ENCODE data around the gene WDR72. TPM values are rescaled to one million over a fixed set of nuclear protein-coding genes. Genes with fewer than 3 reads are reported as not detected.

The WDR72 gene
- polyA plus RNA-seq, 1 donor from 2014 or later: 0.05 TPM

- TF ChIP-seq EP300 (conservative IDR thresholded peaks at IDR 0.05; ENCODE audit: poor library complexity, severe bottlenecking): no peak
- TF ChIP-seq MXI1 (conservative IDR thresholded peaks at IDR 0.05; ENCODE audit: poor library complexity, severe bottlenecking): no peak
- TF ChIP-seq, protein P1, sequence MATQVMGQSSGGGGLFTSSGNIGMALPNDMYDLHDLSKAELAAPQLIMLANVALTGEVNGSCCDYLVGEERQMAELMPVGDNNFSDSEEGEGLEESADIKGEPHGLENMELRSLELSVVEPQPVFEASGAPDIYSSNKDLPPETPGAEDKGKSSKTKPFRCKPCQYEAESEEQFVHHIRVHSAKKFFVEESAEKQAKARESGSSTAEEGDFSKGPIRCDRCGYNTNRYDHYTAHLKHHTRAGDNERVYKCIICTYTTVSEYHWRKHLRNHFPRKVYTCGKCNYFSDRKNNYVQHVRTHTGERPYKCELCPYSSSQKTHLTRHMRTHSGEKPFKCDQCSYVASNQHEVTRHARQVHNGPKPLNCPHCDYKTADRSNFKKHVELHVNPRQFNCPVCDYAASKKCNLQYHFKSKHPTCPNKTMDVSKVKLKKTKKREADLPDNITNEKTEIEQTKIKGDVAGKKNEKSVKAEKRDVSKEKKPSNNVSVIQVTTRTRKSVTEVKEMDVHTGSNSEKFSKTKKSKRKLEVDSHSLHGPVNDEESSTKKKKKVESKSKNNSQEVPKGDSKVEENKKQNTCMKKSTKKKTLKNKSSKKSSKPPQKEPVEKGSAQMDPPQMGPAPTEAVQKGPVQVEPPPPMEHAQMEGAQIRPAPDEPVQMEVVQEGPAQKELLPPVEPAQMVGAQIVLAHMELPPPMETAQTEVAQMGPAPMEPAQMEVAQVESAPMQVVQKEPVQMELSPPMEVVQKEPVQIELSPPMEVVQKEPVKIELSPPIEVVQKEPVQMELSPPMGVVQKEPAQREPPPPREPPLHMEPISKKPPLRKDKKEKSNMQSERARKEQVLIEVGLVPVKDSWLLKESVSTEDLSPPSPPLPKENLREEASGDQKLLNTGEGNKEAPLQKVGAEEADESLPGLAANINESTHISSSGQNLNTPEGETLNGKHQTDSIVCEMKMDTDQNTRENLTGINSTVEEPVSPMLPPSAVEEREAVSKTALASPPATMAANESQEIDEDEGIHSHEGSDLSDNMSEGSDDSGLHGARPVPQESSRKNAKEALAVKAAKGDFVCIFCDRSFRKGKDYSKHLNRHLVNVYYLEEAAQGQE (IDR thresholded peaks at IDR 0.05; ENCODE audit: borderline replicate concordance): no peak
- TF ChIP-seq SMC3 (conservative IDR thresholded peaks at IDR 0.05; ENCODE audit: poor library complexity): no peak
- TF ChIP-seq POLR2AphosphoS5 (IDR thresholded peaks at IDR 0.05): no peak
- no peak for TF ChIP-seq TAF1 (IDR thresholded peaks at IDR 0.05; ENCODE audit: low read depth)
- no peak for TF ChIP-seq EZH2 (IDR thresholded peaks at IDR 0.05; ENCODE audit: borderline replicate concordance, insufficient read depth, low read length, poor library complexity, severe bottlenecking)
Observed at GRCh38 chr15:53695365-53695764, 64.1 kb downstream of the WDR72 start.

DNA sequence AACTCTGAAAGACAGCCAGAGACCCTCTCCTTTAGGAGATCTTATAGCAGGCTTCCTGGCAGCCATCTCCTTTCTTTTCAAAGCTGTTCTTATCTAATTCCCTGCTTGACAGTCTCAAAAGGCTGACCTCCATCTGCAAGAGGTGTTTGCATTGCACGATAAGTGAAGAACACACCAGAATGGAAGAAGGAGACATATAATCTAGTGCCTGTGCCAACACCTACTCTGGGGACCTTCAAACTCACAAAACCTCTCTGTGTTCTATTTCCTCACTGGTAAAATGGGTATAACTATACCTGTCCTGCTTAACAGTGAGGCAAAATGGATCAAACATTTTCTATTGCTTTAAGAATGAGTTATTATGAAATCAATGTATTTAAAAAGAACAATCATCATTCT is 65.0 kb downstream of the WDR72 start:
- Histone ChIP-seq H3F3A (ENCODE audit: insufficient read depth, low read length, poor library complexity, severe bottlenecking) (no peaks in the 10 kb centered on the region), H3K36me3 (ENCODE audit: insufficient read depth, low read length) (no peaks in the 10 kb centered on the region), H3K9me3 (ENCODE audit: low read length) (no peaks in the 10 kb centered on the region), H3K27ac (ENCODE audit: low read length) (no peak overlapping the region), H3K9me2 (ENCODE audit: insufficient read depth, low read length) (no peaks in the 10 kb centered on the region), H3K4me3 (ENCODE audit: low read length) (no peak overlapping the region), H3K79me2 (replicated peaks; ENCODE audit: insufficient read depth, low read length) (no peaks in the 10 kb centered on the region), H2AFZ (ENCODE audit: low read depth, low read length) (no peak overlapping the region), H3K27me3 (ENCODE audit: insufficient read depth, low read depth, low read length) (no peaks in the 10 kb centered on the region), H3K4me2 (ENCODE audit: low read length) (no peak overlapping the region), H3K9ac (ENCODE audit: low read length) (no peak overlapping the region), H4K20me1 (ENCODE audit: insufficient read depth) (no peaks in the 10 kb centered on the region)
- TF ChIP-seq TAF1 (IDR thresholded peaks at IDR 0.05; ENCODE audit: low read depth): no peak
- TF ChIP-seq RAD21 (conservative IDR thresholded peaks at IDR 0.05): no peak
- TF ChIP-seq EZH2 (IDR thresholded peaks at IDR 0.05; ENCODE audit: borderline replicate concordance, insufficient read depth, low read length, poor library complexity, severe bottlenecking): no peak
- TF ChIP-seq MXI1 (conservative IDR thresholded peaks at IDR 0.05; ENCODE audit: poor library complexity, severe bottlenecking): no peak
- TF ChIP-seq, protein P1 (IDR thresholded peaks at IDR 0.05; ENCODE audit: borderline replicate concordance): no peak
- TF ChIP-seq SMC3 (conservative IDR thresholded peaks at IDR 0.05; ENCODE audit: poor library complexity): no peak
- TF ChIP-seq POLR2AphosphoS5 (IDR thresholded peaks at IDR 0.05): no peak
- TF ChIP-seq EP300 (conservative IDR thresholded peaks at IDR 0.05; ENCODE audit: poor library complexity, severe bottlenecking): no peak
- TF ChIP-seq, protein P2, sequence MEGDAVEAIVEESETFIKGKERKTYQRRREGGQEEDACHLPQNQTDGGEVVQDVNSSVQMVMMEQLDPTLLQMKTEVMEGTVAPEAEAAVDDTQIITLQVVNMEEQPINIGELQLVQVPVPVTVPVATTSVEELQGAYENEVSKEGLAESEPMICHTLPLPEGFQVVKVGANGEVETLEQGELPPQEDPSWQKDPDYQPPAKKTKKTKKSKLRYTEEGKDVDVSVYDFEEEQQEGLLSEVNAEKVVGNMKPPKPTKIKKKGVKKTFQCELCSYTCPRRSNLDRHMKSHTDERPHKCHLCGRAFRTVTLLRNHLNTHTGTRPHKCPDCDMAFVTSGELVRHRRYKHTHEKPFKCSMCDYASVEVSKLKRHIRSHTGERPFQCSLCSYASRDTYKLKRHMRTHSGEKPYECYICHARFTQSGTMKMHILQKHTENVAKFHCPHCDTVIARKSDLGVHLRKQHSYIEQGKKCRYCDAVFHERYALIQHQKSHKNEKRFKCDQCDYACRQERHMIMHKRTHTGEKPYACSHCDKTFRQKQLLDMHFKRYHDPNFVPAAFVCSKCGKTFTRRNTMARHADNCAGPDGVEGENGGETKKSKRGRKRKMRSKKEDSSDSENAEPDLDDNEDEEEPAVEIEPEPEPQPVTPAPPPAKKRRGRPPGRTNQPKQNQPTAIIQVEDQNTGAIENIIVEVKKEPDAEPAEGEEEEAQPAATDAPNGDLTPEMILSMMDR (IDR thresholded peaks at IDR 0.05; ENCODE audit: poor library complexity, severe bottlenecking): no peak

More at GRCh38 chr15:53695365-53695764, 64.1 kb downstream of the WDR72 start:
- Histone ChIP-seq H2AFZ (ENCODE audit: low read depth, low read length) (no peak overlapping the region), H4K20me1 (ENCODE audit: insufficient read depth) (no peaks in the 10 kb centered on the region), H3K4me2 (ENCODE audit: low read length) (no peak overlapping the region), H3F3A (ENCODE audit: insufficient read depth, low read length, poor library complexity, severe bottlenecking) (no peaks in the 10 kb centered on the region), H3K9me2 (ENCODE audit: insufficient read depth, low read length) (no peaks in the 10 kb centered on the region), H3K27ac (ENCODE audit: low read length) (no peak overlapping the region), H3K9me3 (ENCODE audit: low read length) (no peaks in the 10 kb centered on the region), H3K36me3 (ENCODE audit: insufficient read depth, low read length) (no peaks in the 10 kb centered on the region), H3K79me2 (replicated peaks; ENCODE audit: insufficient read depth, low read length) (no peaks in the 10 kb centered on the region), H3K9ac (ENCODE audit: low read length) (no peak overlapping the region), H3K27me3 (ENCODE audit: insufficient read depth, low read depth, low read length) (no peaks in the 10 kb centered on the region), H3K4me3 (ENCODE audit: low read length) (no peak overlapping the region)

All from neural cell (in vitro differentiated cells).